HEK293 (cell line): ENCODE results near the gene CASS4.
"Not testable (repeated sequence)": the region's sequence is repeated elsewhere in the genome, so short reads cannot be mapped to it uniquely, and the experiment has no call there.

Source experiments
- CTCF ChIA-PET: fragments of 350-600 bp; formaldehyde crosslinking; extraction: SDS; loops from one replicate; lab custom pipeline; 2021; ENCODE audit warnings: antibody characterized with exemption; lab: Yijun Ruan, JAX
- POLR2A ChIA-PET: fragments of 300-600 bp; formaldehyde crosslinking; extraction: SDS; loops from one replicate; lab custom pipeline; 2020; ENCODE audit warnings: antibody characterized with exemption, inconsistent platforms; lab: Yijun Ruan, JAX
- H3K27ac ChIP-seq: fragments of 200-500 bp; sonication (Bioruptor generic); 2 replicates; pipeline ENCODE4 v1.5.1; 2014; ENCODE audit warnings: low read depth, low read length, control low read depth, inconsistent platforms; ENCODE audit errors: extremely low read depth
- H3K36me3 ChIP-seq, 2 experiments: fragments of 200-500 bp in 1 of 2; sonication (Bioruptor generic) in 1 of 2; 1 replicate in 1 of 2; 2 replicates in 1 of 2; pipeline ENCODE4 v1.5.1; 2014 to 2017; ENCODE audit warnings: inconsistent platforms in 2 of 2, low read length in 2 of 2; ENCODE audit not compliant: control insufficient read depth in 2 of 2, insufficient read depth in 1 of 2
- H3K4me1 ChIP-seq: fragments of 200-500 bp; sonication (Bioruptor generic); 2 replicates; pipeline ENCODE4 v1.5.1; 2014; ENCODE audit warnings: mild to moderate bottlenecking, low read length, inconsistent platforms; ENCODE audit not compliant: control insufficient read depth, insufficient read depth
- H3K4me3 ChIP-seq: 2 replicates; pipeline ENCODE4 v1.5.1; 2011; ENCODE audit warnings: low read depth, mild to moderate bottlenecking, control low read depth, low read length, moderate library complexity
- H3K9me3 ChIP-seq: fragments of 200-500 bp; sonication (Bioruptor generic); 2 replicates; pipeline ENCODE4 v1.5.1; 2014; ENCODE audit warnings: low read depth, low read length, inconsistent platforms; ENCODE audit not compliant: control insufficient read depth, insufficient read depth
- EGR2 ChIP-seq: fragments of 450-650 bp; formaldehyde crosslinking; IDR thresholded peaks from 2 replicates; pipeline ENCODE4 v1.5.1; 2016; ENCODE audit warnings: low read depth, missing biosample characterization, missing genetic modification characterization
- HOXA7 ChIP-seq: sonication (generic); formaldehyde crosslinking; IDR thresholded peaks from 2 replicates; pipeline ENCODE4 v1.8.1; 2022; ENCODE audit warnings: missing genetic modification reagents, borderline replicate concordance
- SP3 ChIP-seq: fragments of 450-650 bp; formaldehyde crosslinking; IDR thresholded peaks from 2 replicates; pipeline ENCODE4 v1.5.1; 2016; ENCODE audit warnings: missing biosample characterization, missing genetic modification characterization
- ZFP69B ChIP-seq: fragments of 450-650 bp; formaldehyde crosslinking; IDR thresholded peaks from 2 replicates; pipeline ENCODE4 v1.5.1; 2016; ENCODE audit warnings: missing biosample characterization, missing genetic modification characterization
- ZNF121 ChIP-seq: fragments of 450-650 bp; formaldehyde crosslinking; IDR thresholded peaks from 2 replicates; pipeline ENCODE4 v1.5.1; 2016; ENCODE audit warnings: missing biosample characterization, missing genetic modification characterization
- ZNF140 ChIP-seq: fragments of 450-650 bp; formaldehyde crosslinking; IDR thresholded peaks from 2 replicates; pipeline ENCODE4 v1.5.1; 2016; ENCODE audit warnings: missing biosample characterization, missing genetic modification characterization
- ZNF174 ChIP-seq: fragments of 450-650 bp; formaldehyde crosslinking; IDR thresholded peaks from 2 replicates; pipeline ENCODE4 v1.5.0; 2017; ENCODE audit warnings: missing biosample characterization, mild to moderate bottlenecking, missing genetic modification characterization
- ZNF184 ChIP-seq: fragments of 450-650 bp; IDR thresholded peaks from 2 replicates; pipeline ENCODE4 v1.5.1; 2018; ENCODE audit warnings: missing biosample characterization, mild to moderate bottlenecking, missing genetic modification characterization
- ZNF404 ChIP-seq: fragments of 450-650 bp; formaldehyde crosslinking; IDR thresholded peaks from 2 replicates; pipeline ENCODE4 v1.5.1; 2017; ENCODE audit warnings: missing biosample characterization, missing genetic modification characterization
- ZNF501 ChIP-seq: fragments of 450-650 bp; formaldehyde crosslinking; IDR thresholded peaks from 2 replicates; pipeline ENCODE4 v1.5.1; 2016; ENCODE audit warnings: missing biosample characterization, missing genetic modification characterization
- ZNF514 ChIP-seq: fragments of 450-650 bp; formaldehyde crosslinking; IDR thresholded peaks from 2 replicates; pipeline ENCODE4 v1.5.1; 2016; ENCODE audit warnings: missing biosample characterization, missing genetic modification characterization
- ZNF529 ChIP-seq: fragments of 450-650 bp; formaldehyde crosslinking; IDR thresholded peaks from 2 replicates; pipeline ENCODE4 v1.5.1; 2017; ENCODE audit warnings: missing genetic modification characterization, missing biosample characterization; ENCODE audit not compliant: insufficient replicate concordance
- ZNF561 ChIP-seq: fragments of 450-650 bp; IDR thresholded peaks from 2 replicates; pipeline ENCODE4 v1.5.1; 2018; ENCODE audit warnings: missing biosample characterization, missing genetic modification characterization, borderline replicate concordance
- ZNF571 ChIP-seq: fragments of 450-650 bp; formaldehyde crosslinking; IDR thresholded peaks from 2 replicates; pipeline ENCODE4 v1.5.0; 2017; ENCODE audit warnings: missing biosample characterization, missing genetic modification characterization
- ZNF670 ChIP-seq: fragments of 450-650 bp; formaldehyde crosslinking; IDR thresholded peaks from 2 replicates; pipeline ENCODE4 v1.5.1; 2016; ENCODE audit warnings: missing biosample characterization, missing genetic modification characterization, low read depth
- TF ChIP-seq, protein P1 (sequence below): fragments of 450-650 bp; formaldehyde crosslinking; IDR thresholded peaks from 2 replicates; pipeline ENCODE4 v1.5.1; 2017; ENCODE audit warnings: missing biosample characterization, mild to moderate bottlenecking, missing genetic modification characterization, moderate library complexity

CASS4 gene

DNA sequence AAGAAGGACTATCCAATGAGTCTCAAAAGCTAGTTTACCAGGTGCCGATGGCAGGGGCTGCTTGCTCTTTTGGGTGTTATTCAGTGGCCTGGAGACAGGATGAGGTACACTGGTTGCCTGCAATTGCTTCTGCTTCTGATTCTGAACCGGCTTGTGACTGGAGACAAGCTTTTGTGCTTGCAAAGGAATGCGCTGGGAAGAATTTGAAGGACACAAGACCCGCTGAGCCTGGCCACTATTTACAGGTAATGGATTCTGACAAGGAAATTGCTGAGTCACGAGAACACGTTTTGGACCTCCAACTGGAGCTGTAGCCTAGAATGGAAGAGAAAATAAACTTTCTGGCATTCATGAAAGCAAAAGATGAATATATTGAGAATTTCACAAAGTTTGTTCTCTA lies 25.8 kb upstream of the CASS4 start:
- Histone ChIP-seq H3K27ac (no peak overlapping the region), H3K36me3 (peaks cover 32 to 96% of the 10 kb centered on the region in 2 experiments), H3K4me3 (no peak overlapping the region)
- CTCF ChIA-PET: no interaction called here
- TF ChIP-seq ZNF670 (no peak), ZNF140 (tag by site-specific recombination) (no peak), ZNF404 (tag by site-specific recombination) (no peak), ZNF184 (no peak), SP3 (tag by site-specific recombination) (no peak), ZNF561 (no peak), ZNF501 (tag by site-specific recombination) (no peak), ZNF571 (tag by site-specific recombination) (no peak), HOXA7 (CRISPR knock-in tag) (no peak)
- TF ChIP-seq, all 188 proteins: peak for 0
- peaks cover 4% of the 10 kb centered on the region; the same call in 1 of the 2 replicates for H3K4me1 ChIP-seq
- H3K9me3 ChIP-seq: no peaks in the 10 kb centered on the region
- POLR2A ChIA-PET: no interaction called here

DNA sequence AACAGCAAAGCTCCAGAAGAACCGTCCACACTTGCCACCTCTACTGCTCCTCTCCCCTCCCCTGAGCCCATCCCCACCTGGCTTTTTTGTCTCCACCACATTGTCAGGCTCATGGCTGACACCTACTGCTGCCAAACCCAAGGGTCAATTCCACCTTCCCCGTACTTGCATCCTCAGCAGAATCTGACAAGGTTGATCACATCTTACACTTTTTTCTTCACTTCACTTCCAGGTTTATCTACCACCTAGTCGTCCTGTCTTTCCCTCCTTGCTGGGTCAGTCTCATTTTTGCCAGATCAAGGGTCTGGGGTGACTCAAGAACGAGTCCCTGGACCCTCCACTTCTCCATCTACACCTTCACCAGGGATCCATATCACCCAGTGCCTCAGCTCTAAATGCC lies 23.2 kb upstream of the CASS4 start:
- Histone ChIP-seq H3K9me3 (no peaks in the 10 kb centered on the region), H3K27ac (no peak overlapping the region), H3K4me3 (no peak overlapping the region), H3K4me1 (peaks cover 4% of the 10 kb centered on the region; the same call in 1 of the 2 replicates), H3K36me3 (peaks cover 32 to 74% of the 10 kb centered on the region in 2 experiments)
- ChIA-PET CTCF (no interaction called here), POLR2A (interaction anchor here (1.5 kb wide), 1 partner anchor 30 kb away, joined by 3 read pairs; the partner anchor contains the start of gene FAM210B)
- TF ChIP-seq ZFP69B (tag by site-specific recombination): no peak

GRCh38 chr20:56389807-56390206 lies 22.3 kb upstream of the CASS4 start:
- Histone ChIP-seq H3K36me3 (peaks cover 32 to 70% of the 10 kb centered on the region in 2 experiments), H3K27ac (no peak overlapping the region), H3K4me1 (peaks cover 4% of the 10 kb centered on the region; the same call in 1 of the 2 replicates), H3K4me3 (no peak overlapping the region), H3K9me3 (no peaks in the 10 kb centered on the region)
- TF ChIP-seq EGR2 (no peak), ZNF174 (no peak), ZNF121 (no peak), ZNF529 (tag by site-specific recombination) (no peak), ZNF514 (no peak)
- TF ChIP-seq, protein P1, sequence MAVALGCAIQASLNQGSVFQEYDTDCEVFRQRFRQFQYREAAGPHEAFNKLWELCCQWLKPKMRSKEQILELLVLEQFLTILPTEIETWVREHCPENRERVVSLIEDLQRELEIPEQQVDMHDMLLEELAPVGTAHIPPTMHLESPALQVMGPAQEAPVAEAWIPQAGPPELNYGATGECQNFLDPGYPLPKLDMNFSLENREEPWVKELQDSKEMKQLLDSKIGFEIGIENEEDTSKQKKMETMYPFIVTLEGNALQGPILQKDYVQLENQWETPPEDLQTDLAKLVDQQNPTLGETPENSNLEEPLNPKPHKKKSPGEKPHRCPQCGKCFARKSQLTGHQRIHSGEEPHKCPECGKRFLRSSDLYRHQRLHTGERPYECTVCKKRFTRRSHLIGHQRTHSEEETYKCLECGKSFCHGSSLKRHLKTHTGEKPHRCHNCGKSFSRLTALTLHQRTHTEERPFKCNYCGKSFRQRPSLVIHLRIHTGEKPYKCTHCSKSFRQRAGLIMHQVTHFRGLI (tag by site-specific recombination): no peak
- POLR2A ChIA-PET: interaction anchor here (0.7 to 1.5 kb wide), 2 partner anchors 31 to 1051 kb away, joined by 3 to 4 read pairs; partner anchors contain the start of gene FAM210B
- CTCF ChIA-PET: interaction anchor here (0.5 kb wide), 1 partner anchor 11 kb away, joined by 3 read pairs; no protein-coding TSS in a partner anchor

GRCh38 chr20:56390396-56390795 lies 21.7 kb upstream of the CASS4 start:
- H3K4me3 ChIP-seq: peak overlapping the region; percentile 88
- H3K27ac ChIP-seq, H3K4me1 ChIP-seq, H3K9me3 ChIP-seq: not testable (repeated sequence)
- ChIA-PET POLR2A (interaction anchor here (0.7 kb wide), 1 partner anchor 1050 kb away, joined by 4 read pairs; no protein-coding TSS in a partner anchor), CTCF (interaction anchor here (1.2 kb wide), 1 partner anchor 10 kb away, joined by 3 read pairs; no protein-coding TSS in a partner anchor)
- H3K36me3 ChIP-seq: peaks cover 32 to 71% of the 10 kb centered on the region in 2 experiments
